Activated T-cell treated with anti-CD3 and anti-CD28 coated beads, Interleukin-2, amount 50 U/mL, for 24 hours (primary cell): ENCODE results near the gene MAGEC2.

ENCODE experiments used
- DNase-seq: peaks from one replicate; pipeline ENCODE4 v3.0.0-alpha.2; 2020
- H3K27ac Mint-ChIP-seq: 2 replicates; pipeline ENCODE4 v1.8.0; 2020; ENCODE audit warnings: mild to moderate bottlenecking, mixed read lengths
- H3K27me3 Mint-ChIP-seq: 2 replicates; pipeline ENCODE4 v1.8.0; 2020; ENCODE audit warnings: mixed read lengths
- H3K36me3 Mint-ChIP-seq: 2 replicates; pipeline ENCODE4 v1.8.0; 2020; ENCODE audit warnings: low read depth, mixed read lengths
- H3K4me1 Mint-ChIP-seq: 2 replicates; pipeline ENCODE4 v1.8.0; 2020; ENCODE audit warnings: low read depth, mixed read lengths
- H3K4me3 Mint-ChIP-seq: 2 replicates; pipeline ENCODE4 v1.8.0; 2020; ENCODE audit warnings: mild to moderate bottlenecking, moderate library complexity, mixed read lengths
- H3K9me3 Mint-ChIP-seq: 2 replicates; pipeline ENCODE4 v1.8.0; 2020; ENCODE audit warnings: mixed read lengths

Gene MAGEC2

DNA sequence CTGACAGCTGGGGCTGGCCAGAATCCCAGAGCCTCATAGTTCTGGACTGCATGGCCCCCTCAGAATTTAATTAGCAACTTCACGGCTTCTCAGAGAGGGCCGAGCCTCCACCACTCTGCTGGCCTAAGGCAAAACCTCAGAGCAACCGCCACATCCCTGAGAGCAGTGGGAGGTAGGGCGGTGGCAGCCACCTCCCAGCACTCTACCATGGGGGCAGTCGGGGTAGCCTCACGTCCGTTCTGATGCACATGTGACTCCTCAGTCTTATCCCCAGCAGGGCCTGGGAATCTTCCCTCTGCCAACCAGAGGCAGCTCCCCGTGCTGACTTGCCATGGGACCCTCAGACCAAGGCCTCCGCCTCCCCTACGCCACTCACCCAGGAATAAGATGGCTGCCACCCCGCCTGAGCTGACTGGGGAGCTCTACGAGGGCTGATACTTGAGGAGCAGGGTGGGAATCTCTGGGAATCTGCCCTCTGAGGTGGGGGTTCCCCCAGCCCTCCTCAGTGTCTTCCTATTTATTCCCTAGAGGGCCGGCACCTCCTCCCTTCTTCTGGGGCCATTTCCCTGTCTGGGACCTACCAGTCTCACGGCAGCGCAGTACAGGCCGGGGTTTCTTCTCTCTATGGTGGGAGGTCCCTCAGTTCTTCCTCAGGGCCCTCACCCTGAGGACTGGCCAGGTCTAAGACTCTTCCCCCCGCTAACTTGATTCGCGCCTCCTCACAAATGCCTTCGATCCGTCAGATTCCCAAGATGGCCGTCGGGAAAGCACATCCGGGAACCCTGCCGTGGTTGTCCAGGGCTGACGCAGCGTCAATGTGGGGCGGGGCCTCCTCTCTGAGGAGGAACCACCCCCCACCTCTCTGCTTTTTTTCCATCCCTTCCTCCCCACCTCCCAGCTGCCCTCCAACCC is at the start of gene MAGEC2:
MAGEC2 (minus strand) TSS at position 769 of the 912 bp plus-strand sequence. CDS start 1,303 bp downstream, outside the sequence.
- H3K9me3 Mint-ChIP-seq: no peaks in the 10 kb centered on the region
- H3K27ac Mint-ChIP-seq: no peak within 1 kb of the TSS
- no peaks in the 10 kb centered on the region for H3K36me3 Mint-ChIP-seq
- H3K4me1 Mint-ChIP-seq: no peaks in the 10 kb centered on the region
- no peak within 1 kb of the TSS for H3K4me3 Mint-ChIP-seq
- H3K27me3 Mint-ChIP-seq: peaks cover 8% of the 10 kb centered on the region
- DNase-seq: no peak

DNA sequence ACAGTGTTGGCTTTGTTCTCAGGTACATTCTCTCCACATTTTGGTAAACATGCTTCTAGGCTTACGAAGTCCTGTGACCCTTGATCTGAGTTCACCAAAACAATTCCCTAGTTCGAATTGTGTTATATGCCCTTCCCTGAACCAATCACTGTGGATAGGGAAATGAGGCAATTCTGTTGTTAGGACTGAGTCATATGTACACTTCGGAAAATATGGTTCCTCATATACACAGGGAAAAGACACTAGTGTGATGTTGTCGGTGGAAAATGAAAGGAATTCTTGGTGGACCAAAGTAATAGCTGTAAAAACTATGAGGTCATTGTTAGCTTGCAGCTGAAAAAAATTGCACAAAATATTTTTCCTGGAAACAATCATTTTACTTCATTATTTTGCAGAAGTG is 46.6 kb upstream of the MAGEC2 start:
- peaks cover 13% of the 10 kb centered on the region for H3K27me3 Mint-ChIP-seq
- no peak for DNase-seq
- no peak overlapping the region for H3K27ac Mint-ChIP-seq
- H3K4me1 Mint-ChIP-seq: no peaks in the 10 kb centered on the region
- no peaks in the 10 kb centered on the region for H3K36me3 Mint-ChIP-seq
- no peaks in the 10 kb centered on the region for H3K9me3 Mint-ChIP-seq
- H3K4me3 Mint-ChIP-seq: no peak overlapping the region

GRCh38 chrX:142251202-142251601 is 46.1 kb upstream of the MAGEC2 start:
- no peaks in the 10 kb centered on the region for H3K4me1 Mint-ChIP-seq
- H3K27me3 Mint-ChIP-seq: peaks cover 12% of the 10 kb centered on the region
- no peaks in the 10 kb centered on the region for H3K36me3 Mint-ChIP-seq
- H3K27ac Mint-ChIP-seq: no peak overlapping the region
- no peak overlapping the region for H3K4me3 Mint-ChIP-seq
- DNase-seq: no peak
- H3K9me3 Mint-ChIP-seq: no peaks in the 10 kb centered on the region

DNA sequence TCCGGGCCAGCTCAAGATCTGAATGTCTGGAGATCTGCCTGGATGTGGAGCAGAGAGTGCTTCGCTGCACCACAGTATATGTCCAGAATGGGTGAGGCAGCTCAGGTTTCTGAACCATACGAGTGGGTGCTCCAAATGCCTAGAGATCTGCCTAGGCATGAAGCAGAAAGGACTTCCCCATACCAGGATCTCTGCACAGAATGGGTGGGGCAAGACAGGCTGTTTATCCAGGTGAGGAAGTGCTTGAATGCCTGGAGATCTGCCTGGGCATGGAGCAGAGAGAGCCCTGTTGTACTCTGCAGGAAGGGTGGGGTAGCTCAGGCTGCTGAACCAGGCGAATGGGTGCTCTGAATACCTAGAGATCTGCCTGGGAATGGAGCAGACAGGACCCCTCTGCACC is 45.4 kb upstream of the MAGEC2 start:
- Mint-ChIP-seq H3K36me3 (no peaks in the 10 kb centered on the region), H3K4me3 (no peak overlapping the region), H3K27me3 (peaks cover 7% of the 10 kb centered on the region), H3K4me1 (no peaks in the 10 kb centered on the region), H3K9me3 (no peaks in the 10 kb centered on the region), H3K27ac (no peak overlapping the region)
- no peak for DNase-seq

DNA sequence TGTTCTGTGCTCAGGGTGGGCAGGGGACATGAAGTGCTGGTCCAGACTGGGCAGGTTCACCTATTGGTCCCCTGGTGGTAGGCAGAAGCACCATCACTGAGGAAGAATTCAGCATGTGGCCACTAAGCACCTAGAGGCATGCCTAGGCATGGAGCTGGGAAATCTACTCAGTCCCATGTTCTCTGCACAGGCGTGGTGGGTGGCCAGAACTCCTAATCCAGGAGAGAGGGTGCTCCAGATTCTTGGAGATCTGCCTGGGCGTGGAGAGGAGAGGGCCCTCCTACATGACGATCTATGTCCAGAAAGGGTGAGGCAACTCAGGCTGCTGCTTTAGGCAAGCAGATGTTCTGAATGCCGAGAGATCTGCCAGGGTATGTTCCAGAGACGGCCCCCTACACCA is 44.6 kb upstream of the MAGEC2 start:
- H3K4me3 Mint-ChIP-seq: no peak overlapping the region
- no peak overlapping the region for H3K27ac Mint-ChIP-seq
- no peaks in the 10 kb centered on the region for H3K36me3 Mint-ChIP-seq
- peaks cover under 1% of the 10 kb centered on the region for H3K27me3 Mint-ChIP-seq
- no peak for DNase-seq
- no peaks in the 10 kb centered on the region for H3K9me3 Mint-ChIP-seq
- H3K4me1 Mint-ChIP-seq: no peaks in the 10 kb centered on the region

GRCh38 chrX:142244568-142244967 is 39.5 kb upstream of the MAGEC2 start:
- H3K4me1 Mint-ChIP-seq: no peaks in the 10 kb centered on the region
- peaks cover 8% of the 10 kb centered on the region for H3K27me3 Mint-ChIP-seq
- no peak overlapping the region for H3K27ac Mint-ChIP-seq
- no peak for DNase-seq
- H3K4me3 Mint-ChIP-seq: no peak overlapping the region
- no peaks in the 10 kb centered on the region for H3K36me3 Mint-ChIP-seq
- H3K9me3 Mint-ChIP-seq: no peaks in the 10 kb centered on the region

DNA sequence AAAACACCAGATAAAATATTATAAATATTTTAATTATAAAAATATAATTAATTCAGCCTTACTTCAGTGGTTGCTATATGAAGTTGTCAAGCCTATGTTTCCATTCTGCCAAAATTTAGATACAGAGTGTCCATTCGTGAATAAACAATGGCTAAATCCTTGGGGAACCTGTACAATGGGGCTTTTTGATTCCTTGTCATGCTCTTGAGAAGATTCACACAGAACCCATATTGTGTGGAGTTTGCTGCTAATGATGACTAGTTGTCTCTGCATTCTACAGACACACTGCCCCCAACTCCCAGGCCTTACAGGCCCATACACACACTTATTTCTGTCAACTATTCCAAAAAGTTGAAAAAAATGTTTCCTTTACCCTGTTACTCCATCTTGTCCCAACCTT is 33.4 kb upstream of the MAGEC2 start:
- Mint-ChIP-seq H3K27me3 (peaks cover 9% of the 10 kb centered on the region), H3K4me3 (no peak overlapping the region), H3K36me3 (no peaks in the 10 kb centered on the region), H3K27ac (no peak overlapping the region), H3K9me3 (peaks cover 3% of the 10 kb centered on the region), H3K4me1 (no peaks in the 10 kb centered on the region)
- DNase-seq: no peak

- no peak overlapping the region for H3K4me3 Mint-ChIP-seq
- H3K36me3 Mint-ChIP-seq: no peaks in the 10 kb centered on the region
- H3K27me3 Mint-ChIP-seq: peaks cover 4% of the 10 kb centered on the region
- no peak for DNase-seq
- no peak overlapping the region for H3K27ac Mint-ChIP-seq
- no peaks in the 10 kb centered on the region for H3K4me1 Mint-ChIP-seq
- H3K9me3 Mint-ChIP-seq: peaks cover 3% of the 10 kb centered on the region
Measured at GRCh38 chrX:142233400-142233799, 28.3 kb upstream of the MAGEC2 start.

GRCh38 chrX:142214081-142214480 is 9.0 kb upstream of the MAGEC2 start:
- no peak for DNase-seq
- H3K9me3 Mint-ChIP-seq: no peaks in the 10 kb centered on the region
- no peaks in the 10 kb centered on the region for H3K36me3 Mint-ChIP-seq
- H3K27me3 Mint-ChIP-seq: peaks cover 5% of the 10 kb centered on the region
- H3K4me3 Mint-ChIP-seq: no peak overlapping the region
- H3K27ac Mint-ChIP-seq: no peak overlapping the region
- no peaks in the 10 kb centered on the region for H3K4me1 Mint-ChIP-seq

- no peak overlapping the region for H3K27ac Mint-ChIP-seq
- no peaks in the 10 kb centered on the region for H3K9me3 Mint-ChIP-seq
- H3K27me3 Mint-ChIP-seq: peaks cover 8% of the 10 kb centered on the region
- H3K4me3 Mint-ChIP-seq: no peak overlapping the region
- H3K4me1 Mint-ChIP-seq: no peaks in the 10 kb centered on the region
- DNase-seq: no peak
- no peaks in the 10 kb centered on the region for H3K36me3 Mint-ChIP-seq
Measured at GRCh38 chrX:142201113-142201512, 4.0 kb downstream of the MAGEC2 start.

DNA sequence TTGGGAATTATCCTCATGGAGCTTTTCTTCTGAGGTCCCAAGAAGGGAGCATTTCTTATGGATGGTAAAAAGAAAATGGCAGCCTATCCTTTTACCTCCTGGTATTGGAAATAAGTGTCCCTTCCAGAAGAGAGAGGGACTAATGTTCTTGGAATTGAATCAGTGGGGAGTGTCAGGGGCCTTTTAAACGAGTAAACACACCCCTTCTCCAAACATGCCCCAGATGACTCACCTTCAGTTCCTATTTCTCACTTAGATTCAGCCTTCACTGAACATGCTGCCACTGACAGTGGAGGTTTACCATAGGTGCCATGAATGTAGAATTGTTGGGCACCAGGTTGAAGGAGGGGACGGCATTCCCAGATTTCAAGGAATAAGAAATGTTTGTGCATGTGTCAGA is 19.0 kb downstream of the MAGEC2 start:
- Mint-ChIP-seq H3K4me3 (no peak overlapping the region), H3K27me3 (peaks cover 15% of the 10 kb centered on the region), H3K36me3 (no peaks in the 10 kb centered on the region), H3K27ac (no peak overlapping the region), H3K9me3 (peaks cover 3% of the 10 kb centered on the region), H3K4me1 (no peaks in the 10 kb centered on the region)
- no peak for DNase-seq

DNA sequence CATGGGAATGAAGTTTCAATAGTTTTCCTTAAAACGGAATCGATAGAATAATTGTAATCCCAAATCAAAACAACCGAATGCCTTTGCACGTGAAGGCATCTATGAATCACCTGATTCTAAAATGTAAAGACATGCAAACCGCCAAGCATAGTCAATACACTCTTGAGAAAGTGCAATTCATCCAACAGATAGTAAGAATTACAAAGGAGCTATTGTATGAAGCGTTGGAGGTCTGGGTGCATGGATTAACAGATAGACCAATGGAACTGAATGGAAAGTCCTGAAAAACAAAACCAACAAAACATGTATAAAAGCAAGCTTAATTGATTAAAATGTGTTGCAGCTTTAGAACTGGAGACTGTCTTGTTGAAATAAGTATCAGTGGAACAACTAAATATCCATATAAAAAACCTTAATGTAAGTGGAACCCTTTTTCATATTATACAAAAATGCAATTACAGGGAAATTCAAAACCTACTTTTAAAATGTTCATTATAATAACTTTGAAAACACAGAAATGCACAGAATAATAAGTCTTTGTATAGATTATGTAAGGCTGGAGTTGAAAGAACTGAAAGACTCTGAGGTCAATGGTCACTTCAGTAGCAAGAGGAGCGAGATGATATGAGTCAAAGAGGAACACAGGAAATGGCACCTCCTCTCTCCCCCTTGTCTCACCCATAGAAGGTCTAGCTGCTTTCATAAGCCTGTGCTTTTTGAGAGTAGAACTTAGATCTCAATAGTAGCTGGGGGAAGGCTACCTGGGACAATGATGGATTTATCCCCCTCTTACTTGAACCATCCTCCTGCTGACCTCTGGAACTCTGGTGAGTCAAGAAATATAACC is 20.1 kb downstream of the MAGEC2 start:
- Mint-ChIP-seq H3K27ac (no peak overlapping the region), H3K27me3 (peaks cover 15% of the 10 kb centered on the region), H3K4me3 (no peak overlapping the region), H3K4me1 (no peaks in the 10 kb centered on the region), H3K36me3 (no peaks in the 10 kb centered on the region), H3K9me3 (peaks cover 3% of the 10 kb centered on the region)
- no peak for DNase-seq

DNA sequence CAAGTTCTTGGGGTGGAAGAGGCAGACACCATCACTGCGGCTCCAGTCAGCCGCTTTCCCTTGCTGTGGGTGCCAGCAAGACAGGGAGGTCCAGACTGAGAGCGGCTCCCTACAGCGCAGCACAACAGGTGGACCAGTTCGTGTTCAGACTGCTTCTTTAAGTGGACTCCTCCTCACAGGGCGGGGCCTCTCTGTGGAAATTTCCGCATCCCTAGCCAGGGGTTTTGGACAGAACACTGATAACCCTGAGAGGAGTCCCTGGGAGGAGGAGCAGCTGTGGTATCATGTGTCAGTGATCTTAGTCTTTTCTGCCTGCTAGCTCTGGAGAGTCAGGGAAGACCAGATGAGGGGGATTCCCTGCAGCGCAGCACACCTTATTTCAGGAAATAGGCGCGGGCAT is 48.5 kb downstream of the MAGEC2 start:
- H3K27ac Mint-ChIP-seq: no peak overlapping the region
- H3K4me3 Mint-ChIP-seq: no peak overlapping the region
- DNase-seq: no peak
- H3K27me3 Mint-ChIP-seq: peaks cover 28% of the 10 kb centered on the region
- no peaks in the 10 kb centered on the region for H3K4me1 Mint-ChIP-seq
- H3K36me3 Mint-ChIP-seq: no peaks in the 10 kb centered on the region
- no peaks in the 10 kb centered on the region for H3K9me3 Mint-ChIP-seq
